KG1 (cell line): Measurements from ENCODE around the gene IL1A.

Experiments used
- DNase-seq: peaks from one replicate; lab custom pipeline; 2025; lab: John Stamatoyannopoulos, UW

The IL1A gene

DNA sequence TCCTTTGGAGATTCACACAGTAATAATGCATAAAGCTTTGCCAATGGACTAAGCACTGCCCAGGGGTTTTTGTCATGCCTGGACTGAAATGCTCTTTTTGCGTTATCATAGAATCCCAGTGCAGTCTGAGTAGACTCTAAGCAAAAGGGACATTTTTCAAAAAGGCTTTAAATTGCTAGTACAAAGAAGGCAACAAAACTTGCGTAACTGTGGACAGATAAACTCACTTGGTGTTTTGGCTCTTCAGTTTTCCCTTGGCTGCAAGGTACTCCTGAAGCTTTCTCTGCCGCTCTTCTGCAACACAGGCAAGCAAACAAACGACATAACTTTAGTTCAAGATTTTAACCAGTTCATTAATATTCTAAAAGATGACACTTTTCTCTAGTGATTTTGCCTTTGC lies 22.0 kb downstream of the IL1A start:
- no peak for DNase-seq

DNA sequence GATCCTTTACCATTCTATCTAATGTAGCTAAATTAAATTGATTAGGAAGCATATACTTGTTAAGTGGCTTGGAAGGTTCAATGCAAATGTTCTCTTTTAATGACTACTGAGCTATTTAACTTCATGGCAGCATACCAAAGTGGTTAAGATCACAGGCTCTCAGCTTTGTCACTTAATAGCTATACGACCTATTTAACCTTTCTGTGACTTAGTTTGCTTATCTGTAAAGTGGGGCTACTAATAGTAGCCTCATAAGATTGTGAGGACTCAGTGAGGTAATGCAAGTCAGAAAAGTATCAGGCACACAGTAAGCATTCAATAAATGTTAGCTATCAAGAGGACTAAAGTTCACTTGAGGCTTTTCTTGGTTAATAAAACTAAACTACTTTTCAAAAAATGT lies 24.1 kb downstream of the IL1A start:
- no peak for DNase-seq

DNA sequence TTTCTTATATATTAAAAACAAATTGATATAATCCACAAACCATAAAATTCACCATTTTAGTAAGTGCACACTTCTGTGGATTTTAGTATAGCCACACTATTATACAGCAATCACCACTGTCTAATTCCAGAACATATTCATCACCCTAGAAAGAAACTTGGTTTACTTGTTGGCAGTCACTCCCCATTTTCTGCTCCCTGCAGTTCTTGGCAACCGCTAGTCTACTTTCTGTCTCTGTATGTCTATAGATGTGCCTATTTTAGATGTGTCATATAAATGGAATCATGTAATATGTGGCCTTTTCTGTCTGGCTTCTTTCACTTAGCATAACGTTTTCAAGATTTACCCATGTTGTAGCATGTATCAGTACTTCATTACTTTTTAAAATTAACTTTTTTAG lies 25.6 kb downstream of the IL1A start:
- DNase-seq = no peak

DNA sequence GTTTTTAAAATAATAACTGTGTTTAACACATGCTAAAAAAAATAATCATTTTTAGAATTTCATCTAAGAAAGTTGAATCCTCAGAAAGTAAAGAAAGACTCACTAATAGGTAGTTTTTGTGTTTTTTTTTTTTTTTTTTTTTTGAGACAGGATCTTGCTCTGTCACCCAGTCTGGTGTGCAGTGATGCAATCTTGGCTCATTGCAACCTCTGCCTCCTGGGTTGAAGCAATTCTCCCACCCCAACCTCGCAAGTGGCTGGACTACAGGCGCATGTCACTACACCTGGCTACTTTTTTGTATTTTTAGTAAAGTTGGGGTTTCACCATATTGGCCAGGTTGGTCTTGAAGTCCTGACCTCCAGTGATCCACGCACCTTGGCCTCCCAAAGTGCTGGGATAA lies 27.0 kb downstream of the IL1A start:
- DNase-seq = no peak

DNA sequence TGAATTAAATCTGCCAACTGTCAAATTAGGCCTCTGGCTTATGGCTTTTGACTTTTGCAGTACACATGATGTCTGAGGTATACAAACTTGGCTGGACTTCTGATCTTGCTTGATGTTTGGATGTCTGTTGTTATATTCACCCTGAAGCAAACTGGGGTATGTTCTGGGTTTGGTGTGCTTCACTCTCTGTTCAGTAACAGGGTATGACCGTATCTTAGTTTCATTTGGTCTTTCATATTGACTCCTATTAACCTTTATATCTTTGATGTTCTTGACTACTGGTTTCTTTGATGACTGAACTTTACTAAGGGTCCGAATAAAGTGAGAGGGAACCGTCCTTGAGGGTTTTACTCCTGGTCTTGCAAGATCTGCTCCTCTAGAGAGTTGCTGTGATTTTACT lies 28.1 kb downstream of the IL1A start:
- no peak for DNase-seq

DNA sequence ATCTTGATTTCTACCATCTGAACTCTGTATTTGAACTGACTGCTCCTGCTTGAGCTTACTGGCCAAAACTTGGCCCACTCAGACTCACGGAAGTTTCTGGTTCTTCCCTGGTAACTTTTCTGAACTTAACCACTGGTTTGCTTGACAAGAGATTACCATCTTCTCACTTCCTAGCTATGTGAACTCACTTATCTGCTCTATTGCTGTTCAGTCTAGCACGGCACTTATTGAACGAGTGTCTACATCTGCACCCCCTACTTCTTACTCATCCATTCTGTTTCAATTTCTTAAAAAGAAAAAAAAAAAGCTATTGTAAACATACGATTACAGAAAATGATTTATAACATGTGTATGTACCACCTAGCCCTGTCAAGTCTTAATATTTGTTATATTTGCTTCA lies 28.8 kb downstream of the IL1A start:
- DNase-seq = no peak

DNA sequence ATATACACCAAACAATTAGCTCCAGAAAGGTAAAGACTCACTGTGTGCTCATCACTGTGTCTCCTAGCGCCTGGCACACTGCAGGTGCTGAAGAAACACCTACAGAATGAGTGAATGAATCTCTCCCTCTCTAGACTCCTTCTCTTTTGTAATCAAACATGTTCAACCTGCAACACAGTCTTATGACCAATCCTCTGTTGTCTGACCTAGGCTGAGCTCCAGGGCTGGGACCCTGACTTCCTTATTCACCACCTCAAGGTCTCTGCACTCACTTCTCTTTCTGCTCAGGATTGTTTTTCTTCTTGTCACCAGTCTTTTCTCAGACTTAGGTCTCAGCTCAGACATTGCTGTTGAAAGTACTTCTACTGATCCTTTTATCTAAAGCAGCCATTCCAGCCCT lies 29.7 kb downstream of the IL1A start:
- DNase-seq = no peak

DNA sequence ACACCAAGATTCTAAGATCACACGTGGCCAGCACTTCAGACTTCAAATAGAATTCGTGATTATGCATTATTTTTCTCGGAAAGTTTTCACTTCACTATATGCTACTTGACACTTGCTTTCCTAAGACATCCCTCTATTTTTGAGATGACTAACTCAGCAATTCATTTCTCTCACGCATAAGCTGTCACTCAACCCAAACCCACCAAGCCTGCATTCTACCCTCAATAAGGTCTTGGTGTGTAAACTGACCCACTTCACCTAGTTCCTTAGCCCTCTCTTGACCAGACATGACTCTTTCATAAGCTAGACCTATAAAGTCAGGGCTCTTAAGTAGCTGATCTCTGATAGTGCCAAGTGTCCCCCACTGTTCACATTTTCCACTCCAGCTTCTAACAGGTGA lies 31.6 kb downstream of the IL1A start:
- DNase-seq = no peak

DNA sequence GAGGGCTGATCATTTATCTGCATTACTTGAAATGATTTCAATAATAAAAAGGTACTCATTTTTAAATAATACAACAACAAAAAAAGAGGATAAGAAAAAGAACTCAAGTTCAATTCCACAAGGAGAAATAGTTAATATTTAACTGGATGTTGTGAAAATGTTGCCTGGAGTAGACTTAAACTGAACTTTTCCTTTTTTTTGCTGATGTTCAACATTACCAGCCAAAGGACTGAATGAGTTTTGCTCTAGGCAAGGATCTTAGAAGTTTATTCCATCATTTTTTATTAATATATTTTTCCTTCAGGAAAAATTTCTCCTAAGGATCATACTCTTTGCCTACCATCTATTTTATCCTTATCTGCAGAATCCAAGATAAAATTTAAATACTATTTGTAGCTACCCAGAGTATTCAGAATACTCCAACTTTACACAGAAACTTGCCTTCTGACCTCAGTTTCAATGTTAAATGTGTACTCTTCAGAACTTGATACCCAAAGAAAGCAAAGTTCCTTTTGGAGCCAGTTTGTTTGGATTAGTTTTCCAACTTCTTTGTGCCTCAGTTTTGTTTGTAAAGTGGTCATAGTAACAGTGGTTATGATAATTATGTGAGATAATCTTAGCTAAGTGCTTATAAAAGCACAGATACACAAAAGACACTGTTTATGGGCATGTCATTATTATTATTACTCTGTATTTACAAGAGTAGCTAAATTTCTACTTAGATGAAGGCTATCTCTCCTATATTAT lies 32.7 kb downstream of the IL1A start:
- DNase-seq = no peak

DNA sequence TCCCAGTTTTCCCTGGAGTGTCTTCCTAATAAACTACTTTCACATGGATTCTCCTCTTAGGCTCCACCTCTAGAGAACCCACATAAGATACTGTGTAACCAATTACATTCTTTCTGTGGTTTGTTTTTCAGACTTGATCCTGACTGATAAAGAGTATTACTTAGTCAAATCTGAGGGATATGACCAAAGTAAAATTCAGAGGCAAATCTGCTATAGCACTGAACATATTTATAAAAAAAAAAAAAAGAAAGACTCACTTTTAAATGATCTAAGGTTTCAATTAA lies 33.8 kb downstream of the IL1A start:
- no peak for DNase-seq

DNA sequence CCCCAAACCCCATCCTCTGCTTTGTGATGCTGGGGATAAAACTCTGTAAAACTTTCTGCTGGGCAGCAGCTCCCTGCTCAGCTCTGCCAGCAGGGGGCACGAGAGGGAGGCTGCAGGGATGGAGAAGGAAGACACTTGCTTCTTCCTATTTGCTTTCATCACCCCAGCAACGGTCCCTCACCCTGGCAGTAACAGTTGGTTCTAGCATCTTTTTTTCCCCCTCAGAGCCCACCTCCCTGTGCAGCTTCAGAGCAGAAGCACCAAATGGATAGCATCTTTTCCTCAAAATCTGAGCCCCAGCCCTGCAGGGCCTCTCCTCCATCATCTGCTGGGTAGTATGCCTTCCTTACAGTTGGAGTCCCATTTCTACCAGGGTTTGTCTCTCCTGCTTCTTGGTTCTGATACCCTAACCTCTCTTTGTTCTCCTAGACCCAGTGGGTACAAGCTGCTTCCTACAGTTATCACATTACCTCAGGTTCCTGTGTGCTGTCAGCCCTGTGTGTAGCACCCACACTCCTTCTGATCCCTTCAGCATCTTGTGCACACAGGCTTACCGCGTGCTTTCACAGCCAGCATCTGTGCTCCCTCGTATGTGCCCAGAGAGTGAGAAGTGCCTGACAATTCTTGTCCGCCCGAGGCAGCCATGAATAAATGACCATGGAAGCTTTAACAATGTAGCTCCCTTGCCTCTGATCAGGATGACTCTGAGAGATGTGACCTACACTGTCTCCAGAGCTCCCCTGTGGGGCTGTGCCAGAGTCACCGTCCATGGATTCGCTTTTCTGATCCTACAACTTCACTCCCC lies 34.3 kb downstream of the IL1A start:
- peak; percentile 24 for DNase-seq

DNA sequence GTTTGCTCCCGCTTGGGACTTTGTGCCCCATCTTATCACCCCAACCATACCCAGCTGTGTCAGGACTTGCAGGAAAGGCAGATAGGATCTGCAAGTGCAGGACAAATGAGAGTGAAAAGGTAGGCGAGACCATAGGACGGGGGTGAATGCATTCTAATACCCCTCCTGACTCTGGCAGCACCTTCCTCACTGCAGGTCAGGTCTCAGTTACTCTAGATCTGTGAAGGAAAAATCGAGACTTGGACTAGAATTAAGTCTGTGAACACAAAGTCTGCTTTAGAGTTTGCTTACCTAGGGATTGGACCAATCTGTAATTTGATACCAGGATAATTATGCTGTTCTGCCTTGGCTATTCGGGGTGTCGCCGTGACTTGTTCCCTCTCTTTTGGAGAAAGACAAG lies 43.8 kb downstream of the IL1A start:
- DNase-seq = no peak

DNA sequence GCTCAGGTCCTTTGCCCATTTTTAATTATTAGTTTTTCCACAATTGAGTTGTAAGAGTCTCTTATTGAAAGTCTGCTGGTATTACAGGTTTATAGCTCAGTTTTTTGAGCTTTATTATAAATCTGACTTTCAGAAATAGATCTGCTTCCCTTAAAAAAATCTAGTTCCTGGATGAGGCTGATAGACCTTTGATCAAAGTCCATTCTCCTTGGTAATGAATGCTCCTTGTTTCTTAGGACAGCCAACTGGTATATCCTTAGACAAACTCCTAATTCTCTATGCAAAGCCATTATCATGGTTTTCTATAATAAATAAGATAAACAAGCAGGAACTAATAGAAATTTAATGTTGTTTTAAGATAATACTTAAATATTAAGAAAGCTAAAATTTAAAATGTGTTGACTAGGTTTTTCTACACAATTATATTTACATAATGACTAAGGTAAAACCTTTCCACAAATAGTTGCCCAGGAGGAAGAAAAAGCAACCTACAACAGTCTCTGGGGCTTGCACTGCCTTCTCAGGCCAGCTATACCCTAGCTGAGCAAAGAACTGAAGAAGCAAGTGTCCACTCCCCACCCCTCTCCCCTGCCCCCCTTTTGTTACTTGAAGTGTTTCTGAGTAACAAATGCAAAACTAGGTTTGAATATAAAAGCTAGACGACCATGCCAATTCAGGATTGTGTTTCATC lies 46.6 kb downstream of the IL1A start:
- DNase-seq = no peak

DNA sequence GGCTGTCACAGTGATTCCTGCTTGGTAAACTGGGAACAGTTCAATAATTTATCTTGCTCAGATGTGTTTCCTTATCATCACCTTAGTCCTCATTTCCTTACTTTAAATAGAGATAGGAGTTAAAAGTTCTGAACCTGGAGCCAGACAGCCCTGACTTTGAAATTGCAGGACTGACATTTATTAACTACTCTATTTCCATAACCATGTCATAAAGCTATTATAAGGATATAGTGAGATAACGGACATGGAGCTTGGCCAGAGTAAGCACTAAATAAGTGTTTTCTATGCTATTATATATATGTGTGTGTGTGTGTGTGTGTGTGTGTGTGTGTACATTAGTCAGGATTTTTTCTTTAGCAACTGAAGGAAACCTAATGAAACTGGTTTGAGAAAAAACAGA lies 50.4 kb downstream of the IL1A start:
- DNase-seq = no peak

DNA sequence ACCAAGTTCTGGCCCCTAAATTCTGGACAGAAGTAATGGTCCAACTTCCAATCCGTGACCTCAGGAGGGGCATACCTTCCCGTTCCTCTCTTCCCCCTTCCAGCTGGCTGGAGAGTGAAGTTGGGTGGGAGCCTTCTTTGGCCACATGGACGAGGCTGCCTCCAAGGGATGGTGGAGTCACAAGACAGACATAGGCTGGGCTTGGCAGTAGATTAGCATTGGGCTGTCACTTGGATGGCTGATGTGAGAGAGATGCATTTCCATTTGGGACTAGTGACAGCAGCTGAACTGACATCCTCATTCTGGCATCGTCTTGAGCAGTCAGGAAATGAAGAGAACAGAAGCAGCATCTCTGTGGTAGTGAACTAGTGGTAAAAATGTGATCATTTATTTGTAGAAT lies 50.8 kb downstream of the IL1A start:
- no peak for DNase-seq

DNA sequence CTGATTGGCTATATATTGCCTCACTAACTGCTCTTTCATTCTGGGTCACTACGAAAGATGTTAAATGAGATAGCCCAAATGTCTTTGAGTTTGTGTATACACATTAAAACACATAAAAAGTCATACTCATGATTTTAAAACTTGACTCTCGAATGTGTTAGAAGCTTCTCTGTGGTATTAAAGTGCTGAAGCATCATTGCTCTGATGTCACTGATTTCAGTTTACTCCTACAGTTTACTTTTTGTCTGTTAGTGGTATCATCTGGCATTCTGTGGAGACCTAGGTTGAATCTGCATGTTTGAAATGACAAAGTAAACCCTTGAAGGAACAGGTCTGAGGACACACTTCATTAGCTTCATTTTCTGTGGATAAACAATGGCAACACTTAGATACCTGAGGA lies 52.8 kb downstream of the IL1A start:
- DNase-seq = no peak

DNA sequence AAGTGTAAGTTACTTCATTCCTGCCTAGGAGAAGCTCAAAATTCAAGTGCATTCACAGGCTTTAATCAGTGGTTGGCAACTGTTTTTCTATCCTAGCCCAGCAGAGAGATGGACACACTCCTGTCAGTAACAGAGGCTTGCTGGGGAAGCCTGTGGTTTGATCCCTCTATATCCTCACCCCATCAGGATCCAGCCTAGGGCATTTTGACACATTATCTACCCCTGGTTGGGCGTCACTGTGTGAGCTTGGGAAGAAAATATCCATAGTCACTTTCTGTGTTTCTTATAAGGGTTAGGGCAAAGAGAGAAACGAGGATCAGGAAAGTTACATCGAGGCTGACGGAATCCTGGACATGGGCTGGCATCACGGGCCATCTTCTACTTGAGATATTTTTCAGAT lies 53.5 kb downstream of the IL1A start:
- DNase-seq = no peak

DNA sequence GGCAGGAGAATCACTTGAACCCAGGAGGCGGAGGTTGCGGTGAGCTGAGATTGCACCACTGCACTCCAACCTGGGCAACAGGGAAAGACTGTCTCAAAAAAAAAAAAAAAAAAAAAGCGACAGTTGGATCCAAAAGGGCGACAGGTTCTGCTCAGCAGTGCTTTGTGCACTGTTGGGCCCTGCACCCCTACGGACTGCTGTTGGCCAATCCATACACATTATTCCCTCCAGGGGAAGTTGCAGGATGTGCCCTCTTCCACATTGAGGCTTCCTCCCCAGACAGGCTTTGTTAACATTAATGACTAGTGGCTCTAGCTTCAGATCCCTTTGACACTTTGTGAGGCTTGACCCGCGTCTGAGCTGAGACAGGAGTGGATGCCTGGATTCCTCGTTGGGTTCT lies 54.1 kb downstream of the IL1A start:
- DNase-seq = no peak

DNA sequence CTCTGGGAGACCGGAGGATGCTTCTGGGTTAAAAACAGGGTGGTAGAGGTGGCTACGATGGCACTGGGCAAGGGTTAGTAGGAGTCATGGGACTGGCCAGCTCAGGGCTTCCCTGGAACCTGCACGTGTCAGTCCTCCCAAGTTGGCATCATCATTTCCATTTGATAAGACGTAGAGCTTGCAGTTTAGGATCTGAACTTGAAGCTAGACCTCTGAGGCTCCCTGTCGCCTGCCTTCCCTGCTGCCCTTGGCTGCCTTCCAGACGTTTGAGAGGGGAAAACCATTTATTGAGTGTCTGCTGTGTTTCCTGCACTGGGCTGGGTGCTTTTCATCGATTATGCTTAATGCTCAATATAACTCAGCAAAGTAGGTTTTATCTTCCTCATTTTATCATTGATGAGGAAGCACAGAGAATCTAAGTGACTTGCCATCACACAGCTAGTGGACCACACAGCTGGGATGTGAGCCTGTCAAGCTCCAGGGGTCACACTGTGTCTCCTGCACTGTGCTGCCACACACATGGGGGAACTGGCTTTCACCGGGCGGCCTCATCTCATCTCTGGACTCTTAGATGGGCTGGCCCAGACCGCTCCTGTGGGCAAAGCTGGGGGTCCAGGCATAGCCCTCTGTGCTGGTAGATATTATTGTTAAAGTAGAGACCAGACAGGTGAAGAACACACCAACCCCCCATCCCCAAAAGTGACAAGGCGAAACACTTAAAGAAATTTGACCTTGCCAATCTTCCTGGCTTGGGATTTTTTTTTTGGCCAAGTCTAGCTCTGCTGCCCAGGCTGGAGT lies 55.7 kb downstream of the IL1A start:
- DNase-seq = no peak

DNA sequence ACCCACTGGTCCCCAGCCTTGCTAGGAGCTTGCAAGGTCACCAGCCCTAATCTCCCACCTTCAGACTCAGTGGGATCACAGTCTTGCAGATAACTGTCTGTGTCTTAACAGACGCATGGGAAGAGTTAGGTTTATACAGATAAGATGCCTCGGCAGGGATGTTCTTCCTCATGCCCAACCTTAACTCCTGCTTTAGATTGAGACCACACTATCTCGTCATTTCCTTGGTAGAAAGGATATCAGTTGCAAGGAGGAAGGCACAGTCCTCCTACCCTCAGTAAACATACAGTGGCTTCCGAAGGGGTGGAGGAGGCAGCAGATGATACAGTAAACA lies 56.3 kb downstream of the IL1A start:
- DNase-seq = no peak

DNA sequence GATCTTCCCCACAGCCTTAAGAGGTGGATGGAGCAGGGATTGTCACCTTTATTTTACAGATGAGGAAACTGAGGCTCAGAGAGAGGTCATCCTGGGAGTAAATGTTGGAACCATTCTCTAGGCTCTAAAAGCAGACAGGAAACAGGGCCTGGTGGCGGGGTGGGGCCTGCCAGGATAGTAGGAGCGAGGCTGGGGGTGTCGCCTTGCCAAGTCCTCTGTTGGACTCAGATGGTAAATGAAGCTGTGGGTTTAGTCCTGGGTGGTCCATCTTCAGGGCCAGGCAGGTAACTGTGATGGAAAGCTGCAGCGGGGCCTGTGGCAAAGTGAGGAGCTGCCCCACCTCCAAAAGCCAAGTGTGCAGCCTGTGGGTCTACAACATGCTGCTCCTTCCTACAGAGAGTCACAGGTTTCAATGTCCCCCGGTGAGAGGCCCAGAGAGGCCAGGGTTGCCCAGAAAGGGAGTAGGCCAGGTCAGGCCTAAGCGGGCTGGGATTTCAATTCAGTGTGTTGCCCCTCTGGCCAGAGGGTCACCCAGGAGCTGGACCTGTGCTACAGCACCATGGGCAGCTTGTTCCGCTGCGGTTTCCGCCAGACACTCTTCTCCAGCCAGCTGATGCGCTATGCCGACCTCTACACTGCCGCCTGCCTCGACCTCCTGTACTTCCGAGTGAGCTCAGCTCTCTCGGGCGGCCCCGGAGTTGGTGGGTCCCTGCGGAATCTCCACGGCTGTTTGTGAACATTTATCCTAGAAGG lies 56.8 kb downstream of the IL1A start:
- DNase-seq = no peak
